Liver (tissue), 9 donors: ENCODE measurements around the gene GK. TPM values are rescaled to one million over a fixed set of nuclear protein-coding genes. Genes with fewer than 3 reads are reported as not detected.

Experiments used
- DNase-seq: peaks from one replicate; pipeline ENCODE4 v3.0.0-alpha.2; 2017; ENCODE audit warnings: low spot score
- H3K27ac ChIP-seq, 2 donors: one replicate each; pipeline ENCODE4 v1.7.0; 2013; ENCODE audit warnings: inconsistent platforms in 2 of 2, low read length in 2 of 2, control low read depth in 1 of 2, low read depth in 1 of 2, mild to moderate bottlenecking in 1 of 2
- H3K27me3 ChIP-seq, 4 donors: one replicate each; pipeline versions ENCODE4 v1.6.1 to v1.7.0; 2013; ENCODE audit warnings: low read length in 3 of 4, inconsistent platforms in 1 of 4, mild to moderate bottlenecking in 1 of 4, moderate library complexity in 1 of 4; ENCODE audit not compliant: control insufficient read depth in 4 of 4, insufficient read depth in 4 of 4
- H3K36me3 ChIP-seq, 4 donors: one replicate each; pipeline versions ENCODE4 v1.6.1 to v1.7.0; 2013; ENCODE audit warnings: low read length in 3 of 4, mild to moderate bottlenecking in 3 of 4, low read depth in 1 of 4, moderate library complexity in 1 of 4; ENCODE audit not compliant: control insufficient read depth in 4 of 4, insufficient read depth in 3 of 4
- H3K4me1 ChIP-seq, 4 donors: one replicate each; pipeline versions ENCODE4 v1.6.1 to v1.7.0; 2013; ENCODE audit warnings: low read length in 3 of 4, mild to moderate bottlenecking in 3 of 4, moderate library complexity in 1 of 4; ENCODE audit not compliant: control insufficient read depth in 4 of 4, insufficient read depth in 4 of 4
- H3K4me3 ChIP-seq, 3 donors: one replicate each; pipeline versions ENCODE4 v1.6.1 to v1.7.0; 2013; ENCODE audit warnings: low read length in 3 of 3, control low read depth in 1 of 3, low read depth in 1 of 3, mild to moderate bottlenecking in 1 of 3
- H3K9ac ChIP-seq, 2 donors: one replicate each; pipeline ENCODE4 v1.7.0; 2013; ENCODE audit warnings: low read length in 2 of 2, mild to moderate bottlenecking in 2 of 2, moderate library complexity in 2 of 2, control low read depth in 1 of 2, low read depth in 1 of 2
- H3K9me3 ChIP-seq, 4 donors: one replicate each; pipeline versions ENCODE4 v1.6.1 to v1.7.0; 2013; ENCODE audit warnings: low read length in 3 of 4; ENCODE audit not compliant: control insufficient read depth in 4 of 4
- ATF3 ChIP-seq: IDR thresholded peaks from 2 replicates; pipeline ENCODE4 v1.6.1; 2016; ENCODE audit warnings: antibody characterized with exemption
- EGR1 ChIP-seq, 2 donors: IDR thresholded peaks; 2 replicates each; pipeline ENCODE4 v1.6.1; 2016 to 2018; ENCODE audit warnings: antibody characterized with exemption in 2 of 2, low read depth in 2 of 2
- FOXA1 ChIP-seq: IDR thresholded peaks from 2 replicates; pipeline ENCODE4 v1.6.1; 2016; ENCODE audit warnings: antibody characterized with exemption
- FOXA2 ChIP-seq: IDR thresholded peaks from 2 replicates; pipeline ENCODE4 v1.6.1; 2016; ENCODE audit warnings: antibody characterized with exemption
- GABPA ChIP-seq, 2 donors: IDR thresholded peaks in 1 of 2; conservative IDR thresholded peaks in 1 of 2; 2 replicates each; pipeline ENCODE4 v1.6.1; 2016; ENCODE audit warnings: antibody characterized with exemption in 2 of 2, mild to moderate bottlenecking in 1 of 2, moderate library complexity in 1 of 2
- HNF4A ChIP-seq, 2 donors: conservative IDR thresholded peaks; 2 replicates each; pipeline ENCODE4 v1.6.1; 2016; ENCODE audit warnings: antibody characterized with exemption in 2 of 2, mild to moderate bottlenecking in 2 of 2
- HNF4G ChIP-seq: IDR thresholded peaks from 2 replicates; pipeline ENCODE4 v1.6.1; 2016; ENCODE audit warnings: antibody characterized with exemption
- JUND ChIP-seq, 2 donors: IDR thresholded peaks; 2 replicates each; pipeline ENCODE4 v1.6.1; 2016; ENCODE audit warnings: antibody characterized with exemption in 2 of 2
- NR2F2 ChIP-seq: IDR thresholded peaks from 2 replicates; pipeline ENCODE4 v1.6.1; 2016; ENCODE audit warnings: antibody characterized with exemption
- RAD21 ChIP-seq, 2 donors: IDR thresholded peaks; 2 replicates each; pipeline ENCODE4 v1.6.1; 2016; ENCODE audit warnings: antibody characterized with exemption in 2 of 2, mild to moderate bottlenecking in 2 of 2
- REST ChIP-seq: IDR thresholded peaks from 2 replicates; pipeline ENCODE4 v1.6.1; 2016; ENCODE audit warnings: antibody characterized with exemption, mild to moderate bottlenecking
- RXRA ChIP-seq, 2 donors: IDR thresholded peaks; 2 replicates each; pipeline ENCODE4 v1.6.1; 2017 to 2018; ENCODE audit warnings: antibody characterized with exemption in 2 of 2, mild to moderate bottlenecking in 1 of 2
- SP1 ChIP-seq: IDR thresholded peaks from 2 replicates; pipeline ENCODE4 v1.6.1; 2018; ENCODE audit warnings: antibody characterized with exemption, mild to moderate bottlenecking
- TAF1 ChIP-seq: conservative IDR thresholded peaks from 2 replicates; pipeline ENCODE4 v1.6.1; 2016; ENCODE audit warnings: antibody characterized with exemption, mild to moderate bottlenecking
- YY1 ChIP-seq: IDR thresholded peaks from 2 replicates; pipeline ENCODE4 v1.6.1; 2016; ENCODE audit warnings: antibody characterized with exemption, mild to moderate bottlenecking
- ZBTB33 ChIP-seq: IDR thresholded peaks from 2 replicates; pipeline ENCODE4 v1.6.1; 2016; ENCODE audit warnings: antibody characterized with exemption
- WGBS: extraction: QIAGEN DNeasy Blood & Tissue Kit; methylation state at CpG from one replicate; pipeline ENCODE4 v1.1.7; 2013; 5-methylcytosine and 5-hydroxymethylcytosine counted together
- polyA plus RNA-seq, 2 donors: library from polyadenylated mRNA; stranded (reverse) in 1 of 2; unstranded in 1 of 2; fragments of 200-250 nt in 1 of 2; fragments of >200 nt in 1 of 2; fragmentation: Nextera tagmentation in 1 of 2; extraction: Ambion mirVana in 1 of 2; gene quantifications; one replicate each; pipeline versions ENCODE4 v1.2.1 to v1.2.3, GENCODE V29; 2013 to 2015
- total RNA-seq, 2 donors: library from RNA; depleted of rRNA; stranded (reverse); fragments of >200 nt; gene quantifications; one replicate each; pipeline ENCODE4 v1.2.3, GENCODE V29; 2014
- TF ChIP-seq, protein P1 (sequence below): fragments of 150-350 bp; IDR thresholded peaks from 2 replicates; pipeline ENCODE4 v1.5.1; 2017; ENCODE audit warnings: improper control_type of control experiment, low read depth, low read length; ENCODE audit not compliant: missing input control
- TF ChIP-seq, protein P2 (sequence below): IDR thresholded peaks from 2 replicates; pipeline ENCODE4 v1.6.1; 2016; ENCODE audit warnings: antibody characterized with exemption
- donor health status: healthy.
- donor health status: healthy.
- donor health status: healthy.
- donor health status: healthy.
- donor health status: healthy.

GK gene
- total and polyA plus RNA-seq, 4 donors, result 27.9 to 145 (median 44.0) TPM

- no peak for TF ChIP-seq REST
- TF ChIP-seq EGR1 (IDR thresholded peaks at IDR 0.05; ENCODE audit: low read depth in 2 of 2), result no peak
These were observed 12.2 kb downstream of the GK start (continued) for GRCh38 chrX:30665471-30665870.

DNA sequence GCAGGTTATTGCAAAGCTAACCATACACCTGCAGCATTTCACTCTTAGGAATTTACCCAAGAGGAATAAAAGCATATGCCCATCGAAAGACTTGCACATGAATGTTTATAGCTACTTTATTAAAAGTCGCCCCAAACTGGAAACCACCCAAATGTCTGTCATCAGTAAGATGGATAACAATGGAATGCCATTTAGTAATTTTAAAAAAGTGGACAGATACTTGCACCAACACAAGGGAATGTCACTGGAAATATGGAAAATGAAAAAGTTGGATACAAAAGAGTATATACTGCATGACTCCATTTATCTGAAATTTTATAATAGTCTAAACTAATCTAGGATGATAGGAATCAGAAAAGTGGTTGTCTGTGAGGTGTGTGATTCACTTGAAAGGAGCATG is 12.9 kb downstream of the GK start:
- Histone ChIP-seq H3K4me1 (no peaks in the 10 kb centered on the region), H3K4me3 (no peak overlapping the region), H3K27ac (no peak overlapping the region), H3K36me3 (peaks cover 3 to 22% (median 4%) of the 10 kb centered on the region in 4 donors), H3K9me3 (no peaks in the 10 kb centered on the region), H3K9ac (no peak overlapping the region), H3K27me3 (no peaks in the 10 kb centered on the region)
- TF ChIP-seq RAD21 (IDR thresholded peaks at IDR 0.05) (no peak), TAF1 (no peak), EGR1 (IDR thresholded peaks at IDR 0.05; ENCODE audit: low read depth in 2 of 2) (no peak), FOXA2 (no peak), FOXA1 (no peak), HNF4A (conservative IDR thresholded peaks at IDR 0.05) (no peak), ATF3 (no peak), ZBTB33 (no peak), HNF4G (no peak), RXRA (IDR thresholded peaks at IDR 0.05) (no peak), YY1 (no peak), NR2F2 (no peak), SP1 (no peak), JUND (IDR thresholded peaks at IDR 0.05) (no peak), REST (no peak), GABPA (IDR thresholded peaks at IDR 0.05 in 1 of 2, conservative IDR thresholded peaks at IDR 0.05 in 1 of 2) (no peak)
- TF ChIP-seq, protein P1, sequence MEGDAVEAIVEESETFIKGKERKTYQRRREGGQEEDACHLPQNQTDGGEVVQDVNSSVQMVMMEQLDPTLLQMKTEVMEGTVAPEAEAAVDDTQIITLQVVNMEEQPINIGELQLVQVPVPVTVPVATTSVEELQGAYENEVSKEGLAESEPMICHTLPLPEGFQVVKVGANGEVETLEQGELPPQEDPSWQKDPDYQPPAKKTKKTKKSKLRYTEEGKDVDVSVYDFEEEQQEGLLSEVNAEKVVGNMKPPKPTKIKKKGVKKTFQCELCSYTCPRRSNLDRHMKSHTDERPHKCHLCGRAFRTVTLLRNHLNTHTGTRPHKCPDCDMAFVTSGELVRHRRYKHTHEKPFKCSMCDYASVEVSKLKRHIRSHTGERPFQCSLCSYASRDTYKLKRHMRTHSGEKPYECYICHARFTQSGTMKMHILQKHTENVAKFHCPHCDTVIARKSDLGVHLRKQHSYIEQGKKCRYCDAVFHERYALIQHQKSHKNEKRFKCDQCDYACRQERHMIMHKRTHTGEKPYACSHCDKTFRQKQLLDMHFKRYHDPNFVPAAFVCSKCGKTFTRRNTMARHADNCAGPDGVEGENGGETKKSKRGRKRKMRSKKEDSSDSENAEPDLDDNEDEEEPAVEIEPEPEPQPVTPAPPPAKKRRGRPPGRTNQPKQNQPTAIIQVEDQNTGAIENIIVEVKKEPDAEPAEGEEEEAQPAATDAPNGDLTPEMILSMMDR, result no peak
- TF ChIP-seq, protein P2, sequence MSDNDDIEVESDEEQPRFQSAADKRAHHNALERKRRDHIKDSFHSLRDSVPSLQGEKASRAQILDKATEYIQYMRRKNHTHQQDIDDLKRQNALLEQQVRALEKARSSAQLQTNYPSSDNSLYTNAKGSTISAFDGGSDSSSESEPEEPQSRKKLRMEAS, result no peak
- 95% methylated on average over 2 of the region's 2 CpGs for WGBS
- DNase-seq, result no peak
